Measurements from ENCODE around the gene AQP2. TPM values are rescaled to one million over a fixed set of nuclear protein-coding genes. Genes with fewer than 3 reads are reported as not detected.

AQP2 gene
- total and polyA plus RNA-seq, 2 of the 4 experiments (the other 2 are of a cell fraction), result not detected

DNA sequence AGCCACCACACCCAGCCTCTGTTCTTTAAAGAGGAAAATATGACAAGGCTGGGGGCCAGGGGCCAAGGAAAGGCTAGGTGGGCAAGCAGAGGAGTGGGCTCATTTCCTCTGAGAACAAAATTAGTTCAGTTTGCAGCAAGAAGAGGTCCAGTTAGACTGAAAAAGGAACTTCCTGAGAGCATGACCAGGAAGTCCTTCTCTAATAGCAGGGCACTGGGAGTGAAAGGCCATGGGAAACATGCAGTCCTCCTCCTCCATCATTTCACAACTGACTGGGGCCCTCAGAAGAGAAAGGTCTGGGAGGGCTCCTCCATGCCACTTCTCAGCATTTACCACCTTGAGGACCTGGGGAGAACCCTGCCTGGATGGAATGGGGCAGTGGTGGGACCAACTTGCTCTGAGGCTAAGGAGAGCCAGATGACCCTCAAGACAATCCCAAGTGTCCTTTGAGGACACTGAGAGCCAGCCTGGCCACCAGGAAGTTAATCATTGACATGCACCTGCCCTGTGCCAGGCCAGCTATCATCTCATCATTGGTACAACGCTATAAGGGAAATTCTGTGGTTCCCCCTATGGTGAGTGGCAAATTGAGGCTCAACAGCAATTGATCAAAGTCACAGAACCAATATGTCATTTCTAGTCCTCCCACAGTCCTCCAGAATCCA, 2.0 kb downstream of the AQP2 start:
- no peak overlapping the region for H3K4me2 ChIP-seq (ENCODE audit: low read depth, low read length)
- no CpG with 5 or more reads among the region's 1 CpG for WGBS, 2 experiments (ENCODE audit: extremely low coverage in 2 of 2, insufficient read length in 1 of 2)
- H3K4me1 ChIP-seq (ENCODE audit: control insufficient read depth, insufficient read depth, low read length), result no peaks in the 10 kb centered on the region
- H3K9me3 ChIP-seq (ENCODE audit: control insufficient read depth, insufficient read depth, low read length), result no peaks in the 10 kb centered on the region; the same call in 1 of the 2 replicates
- dilution Hi-C loops (cut with HindIII; ENCODE audit: low sequenced_read_pairs, unreplicated experiment) (no loop called here), intact Hi-C loops (cut with micrococcal nuclease) (no loop called here), in situ Hi-C loops (cut with MboI; ENCODE audit: low sequenced_read_pairs) (loop anchor here (5.0 kb wide), 1 partner anchor 85 kb away; no protein-coding TSS in a partner anchor)
- H3K27ac ChIP-seq (ENCODE audit: insufficient read depth, low read length), result no peak overlapping the region
- H3K4ac ChIP-seq (ENCODE audit: low read depth, low read length), result no peak overlapping the region
- H2BK20ac ChIP-seq (ENCODE audit: low read depth, low read length), result no peak overlapping the region
- H4K20me1 ChIP-seq (ENCODE audit: insufficient read depth, low read length), result no peaks in the 10 kb centered on the region
- no peak overlapping the region for H2BK120ac ChIP-seq (ENCODE audit: low read depth, low read length)
- H2AK9ac ChIP-seq (replicated peaks; ENCODE audit: low read depth, low read length, poor library complexity), result no peak overlapping the region
- no peak overlapping the region for H2BK5ac ChIP-seq (ENCODE audit: low read depth, low read length, poor library complexity, severe bottlenecking)
- TF ChIP-seq MXI1 (IDR thresholded peaks at IDR 0.05; ENCODE audit: borderline replicate concordance, low read depth, low read length), result no peak
- TF ChIP-seq RCOR1 (IDR thresholded peaks at IDR 0.05; ENCODE audit: insufficient replicate concordance, low read length), result no peak
- no peak for TF ChIP-seq BHLHE40 (IDR thresholded peaks at IDR 0.05; ENCODE audit: low read depth, low read length)
- no peak for TF ChIP-seq POLR2A (IDR thresholded peaks at IDR 0.05; ENCODE audit: low read depth, low read length)
- no peak for TF ChIP-seq CEBPB (IDR thresholded peaks at IDR 0.05; ENCODE audit: low read depth, low read length)
- ChIA-PET CTCF (no interaction called here), POLR2A (ENCODE audit: unreplicated experiment) (no interaction called here)
- H4K8ac ChIP-seq (ENCODE audit: low read depth in 2 of 2, low read length in 2 of 2), result no peak overlapping the region
- no peak overlapping the region for H3K14ac ChIP-seq (replicated peaks; ENCODE audit: low read depth, low read length)
- peaks cover 73% of the 10 kb centered on the region for H3K27me3 ChIP-seq (ENCODE audit: control insufficient read depth, insufficient read depth, low read length)
- H3K23ac ChIP-seq (ENCODE audit: low read depth, low read length), result no peak overlapping the region
- no peak overlapping the region for H3K18ac ChIP-seq (ENCODE audit: low read depth, low read length)
- no peaks in the 10 kb centered on the region for H3K9me1 ChIP-seq (ENCODE audit: insufficient read depth, low read length)
- no peak overlapping the region for H3K56ac ChIP-seq (ENCODE audit: extremely low read depth, insufficient read depth, low read length)
- no peak overlapping the region for H4K5ac ChIP-seq (ENCODE audit: low read depth, low read length)
- H4K91ac ChIP-seq (ENCODE audit: insufficient read depth, low read depth, low read length), result no peak overlapping the region
- DNase-seq (no peak), ATAC-seq (ENCODE audit: low read depth) (no peak)
- no peak overlapping the region for H2AFZ ChIP-seq (replicated peaks; ENCODE audit: low read length, poor library complexity)
- no peak overlapping the region for H2AK5ac ChIP-seq (ENCODE audit: low read depth, low read length)
- H3K9ac ChIP-seq (ENCODE audit: low read depth, low read length), result no peak overlapping the region
- no peak overlapping the region for H2BK15ac ChIP-seq (ENCODE audit: low read depth, low read length)
- no peaks in the 10 kb centered on the region for H3K79me1 ChIP-seq (ENCODE audit: low read depth in 1 of 2, low read length in 2 of 2)
- no peak overlapping the region for H3K4me3 ChIP-seq (ENCODE audit: insufficient read depth, low read depth, low read length)
- H3K36me3 ChIP-seq (ENCODE audit: control insufficient read depth, insufficient read depth, low read length), result no peaks in the 10 kb centered on the region
- BruUV-seq (replicated peaks), result no TSS peak

Data from IMR-90 (cell line).